ENCODE data around the gene FRAT1. TPM values are rescaled to one million over a fixed set of nuclear protein-coding genes. Genes with fewer than 3 reads are reported as not detected.

FRAT1 gene
- total RNA-seq, 1 experiment from 2014 or later, result 2.7 TPM

- no peaks in the 10 kb centered on the region for H3K27me3 ChIP-seq
- peaks cover 11% of the 10 kb centered on the region for H3K4me1 ChIP-seq
- DNase-seq, result no peak
- no peak overlapping the region for H3K27ac ChIP-seq
- no peaks in the 10 kb centered on the region for H3K9me3 ChIP-seq (replicated peaks)
- H3K36me3 ChIP-seq, result no peaks in the 10 kb centered on the region
- no peak overlapping the region for H3K4me3 ChIP-seq
These were observed 4.4 kb downstream of the FRAT1 start for GRCh38 chr10:97323501-97323900.

GRCh38 chr10:97325754-97326153 is 6.7 kb downstream of the FRAT1 start:
- H3K27ac ChIP-seq, result no peak overlapping the region
- H3K27me3 ChIP-seq, result no peaks in the 10 kb centered on the region
- no peaks in the 10 kb centered on the region for H3K36me3 ChIP-seq
- H3K9me3 ChIP-seq (replicated peaks), result no peaks in the 10 kb centered on the region
- no peak overlapping the region for H3K4me3 ChIP-seq
- DNase-seq, result no peak
- peaks cover 11% of the 10 kb centered on the region for H3K4me1 ChIP-seq

- H3K27ac ChIP-seq, result no peak overlapping the region
- H3K4me3 ChIP-seq, result no peak overlapping the region
- H3K4me1 ChIP-seq, result no peaks in the 10 kb centered on the region
- H3K27me3 ChIP-seq, result no peaks in the 10 kb centered on the region
- no peak for DNase-seq
- H3K36me3 ChIP-seq, result no peaks in the 10 kb centered on the region
- no peaks in the 10 kb centered on the region for H3K9me3 ChIP-seq (replicated peaks)
These were observed 8.6 kb downstream of the FRAT1 start for GRCh38 chr10:97327348-97328294.

DNA sequence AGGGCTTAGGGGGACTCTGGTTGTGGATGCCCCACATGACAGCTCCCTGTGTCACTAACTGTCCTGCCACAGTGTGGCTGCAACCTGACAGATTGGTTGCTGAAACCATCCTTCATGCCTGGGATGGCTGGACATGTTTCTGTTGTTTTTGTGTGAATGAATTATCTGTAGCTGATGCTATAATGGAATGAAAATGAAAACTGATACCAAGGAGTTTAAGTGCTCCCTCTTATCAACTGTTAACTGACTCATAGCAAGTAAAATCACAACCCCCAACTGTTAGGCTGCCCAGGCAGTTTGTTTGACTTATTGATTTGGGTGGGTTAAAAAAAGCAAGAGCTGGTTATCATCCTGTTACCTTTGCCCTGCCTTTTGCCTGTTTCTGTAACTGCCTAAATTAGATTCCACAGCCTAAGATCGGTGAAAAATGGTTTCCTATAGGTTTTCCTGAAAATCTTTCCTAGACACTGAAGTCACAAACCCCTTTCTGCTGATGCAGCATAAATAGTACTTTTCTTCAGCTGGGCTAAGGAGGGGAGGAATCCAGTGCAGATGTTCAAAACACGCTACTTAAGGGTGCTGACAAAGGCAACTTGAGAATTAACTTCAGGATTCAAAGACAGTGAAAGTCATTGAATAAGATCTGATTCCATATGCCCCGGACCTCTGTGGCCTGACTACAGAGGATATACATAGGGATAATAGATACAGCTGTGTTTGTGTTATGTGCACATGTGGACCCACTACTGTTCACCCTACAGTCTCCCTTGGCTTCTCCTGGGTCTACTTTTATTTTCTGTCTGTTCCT is 9.8 kb downstream of the FRAT1 start:
- Histone ChIP-seq H3K4me1 (no peaks in the 10 kb centered on the region), H3K27ac (no peak overlapping the region), H3K4me3 (no peak overlapping the region), H3K36me3 (no peaks in the 10 kb centered on the region), H3K27me3 (no peaks in the 10 kb centered on the region), H3K9me3 (replicated peaks) (no peaks in the 10 kb centered on the region)
- DNase-seq, result no peak

DNA sequence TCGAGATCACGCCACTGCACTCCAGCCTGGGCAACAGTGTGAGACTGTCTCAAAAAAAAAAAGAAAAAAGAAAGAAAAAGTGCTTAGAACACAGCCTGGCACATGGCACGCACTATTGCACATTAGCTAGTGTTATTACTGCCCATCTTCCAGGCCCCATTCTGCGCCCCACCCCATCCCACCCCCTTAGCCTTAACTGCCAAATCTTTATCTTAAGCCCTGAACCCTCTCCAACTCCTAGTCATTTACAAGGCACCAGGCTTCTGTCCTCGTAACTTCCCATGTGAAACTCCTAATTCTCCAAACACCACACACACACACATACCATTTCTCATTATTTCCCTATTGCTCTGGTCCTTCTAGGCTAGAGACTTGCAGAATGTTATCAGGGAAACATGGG is 10.7 kb downstream of the FRAT1 start:
- no peaks in the 10 kb centered on the region for H3K27me3 ChIP-seq
- H3K4me1 ChIP-seq, result no peaks in the 10 kb centered on the region
- DNase-seq, result no peak
- H3K36me3 ChIP-seq, result no peaks in the 10 kb centered on the region
- H3K27ac ChIP-seq, result no peak overlapping the region
- H3K4me3 ChIP-seq, result no peak overlapping the region
- H3K9me3 ChIP-seq (replicated peaks), result no peaks in the 10 kb centered on the region

- H3K27me3 ChIP-seq, result no peaks in the 10 kb centered on the region
- no peaks in the 10 kb centered on the region for H3K4me1 ChIP-seq
- no peak overlapping the region for H3K27ac ChIP-seq
- H3K4me3 ChIP-seq, result no peak overlapping the region
- no peak for DNase-seq
- no peaks in the 10 kb centered on the region for H3K9me3 ChIP-seq (replicated peaks)
- no peaks in the 10 kb centered on the region for H3K36me3 ChIP-seq
These were observed 12.2 kb downstream of the FRAT1 start for GRCh38 chr10:97331153-97331703.

GRCh38 chr10:97332591-97333350 is 13.7 kb downstream of the FRAT1 start:
- Histone ChIP-seq H3K27me3 (0 out of 2 replicates have a peak, but pooled peaks cover 3% of the 10 kb centered on the region), H3K4me3 (peak overlapping the region; percentile 95), H3K36me3 (no peaks in the 10 kb centered on the region), H3K27ac (peak overlapping the region; percentile 62), H3K9me3 (replicated peaks) (no peaks in the 10 kb centered on the region), H3K4me1 (peaks cover 7% of the 10 kb centered on the region)
- peak; percentile 58 to 71 for DNase-seq

- peak overlapping the region; percentile 62 for H3K27ac ChIP-seq
These were observed 14.2 kb downstream of the FRAT1 start for GRCh38 chr10:97333351-97333600.

GRCh38 chr10:97333601-97334369 is 14.7 kb downstream of the FRAT1 start:
- H3K9me3 ChIP-seq (replicated peaks), result no peaks in the 10 kb centered on the region
- H3K36me3 ChIP-seq, result no peaks in the 10 kb centered on the region
- peak overlapping the region; percentile 62 for H3K27ac ChIP-seq
- peak; percentile 55 to 68 for DNase-seq
- peak overlapping the region; percentile 95 for H3K4me3 ChIP-seq
- 0 out of 2 replicates have a peak, but pooled peaks cover 3% of the 10 kb centered on the region for H3K27me3 ChIP-seq
- peaks cover 7% of the 10 kb centered on the region for H3K4me1 ChIP-seq

More at GRCh38 chr10:97333351-97333600, 14.2 kb downstream of the FRAT1 start:
- DNase-seq, result peak in 1 of 2 experiments; percentile 56
- peak overlapping the region; percentile 95 for H3K4me3 ChIP-seq
- H3K36me3 ChIP-seq, result no peaks in the 10 kb centered on the region
- 0 out of 2 replicates have a peak, but pooled peaks cover 3% of the 10 kb centered on the region for H3K27me3 ChIP-seq
- H3K9me3 ChIP-seq (replicated peaks), result no peaks in the 10 kb centered on the region
- H3K4me1 ChIP-seq, result peaks cover 7% of the 10 kb centered on the region

GRCh38 chr10:97334370-97335175 is 15.5 kb downstream of the FRAT1 start, which contains the start of gene FRAT2:
Gene FRAT2 (minus strand): TSS chr10:97334729. CDS start chr10:97334572, 157 bp downstream.
- no peaks in the 10 kb centered on the region for H3K36me3 ChIP-seq
- peak within 1 kb of the TSS; percentile 95 for H3K4me3 ChIP-seq
- H3K27me3 ChIP-seq, result 0 out of 2 replicates have a peak, but pooled peaks cover 3% of the 10 kb centered on the region
- peaks cover 7% of the 10 kb centered on the region for H3K4me1 ChIP-seq
- peak; percentile 90 to 91 for DNase-seq
- no peaks in the 10 kb centered on the region for H3K9me3 ChIP-seq (replicated peaks)
- peak within 1 kb of the TSS; percentile 100 for H3K27ac ChIP-seq

DNA sequence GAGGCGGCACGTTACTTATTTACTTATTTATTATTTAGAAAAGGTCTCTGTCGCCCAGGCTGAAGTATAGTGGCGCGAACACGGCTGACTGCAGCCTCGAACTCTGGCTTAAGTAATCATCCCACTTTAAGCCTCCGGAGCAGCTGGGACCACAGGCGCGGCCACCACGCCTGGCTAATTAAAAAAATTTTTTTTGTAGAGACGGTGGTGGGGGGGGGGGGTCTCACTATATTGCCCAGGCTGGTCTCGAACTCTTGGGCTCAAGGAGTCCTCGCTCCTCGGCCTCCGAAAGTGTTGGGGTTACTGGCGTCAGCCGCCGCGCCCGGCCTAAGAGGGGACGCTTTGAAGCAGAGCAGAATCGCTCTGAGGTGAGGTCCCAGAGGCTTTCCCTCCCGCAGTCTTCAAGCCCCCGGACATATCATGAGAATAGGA is 16.1 kb downstream of the FRAT1 start:
- Histone ChIP-seq H3K27ac (peak overlapping the region; percentile 100), H3K4me3 (peak overlapping the region; percentile 95), H3K9me3 (replicated peaks) (no peaks in the 10 kb centered on the region), H3K4me1 (peaks cover 7% of the 10 kb centered on the region), H3K27me3 (0 out of 2 replicates have a peak, but pooled peaks cover 3% of the 10 kb centered on the region), H3K36me3 (no peaks in the 10 kb centered on the region)
- no peak for DNase-seq

DNA sequence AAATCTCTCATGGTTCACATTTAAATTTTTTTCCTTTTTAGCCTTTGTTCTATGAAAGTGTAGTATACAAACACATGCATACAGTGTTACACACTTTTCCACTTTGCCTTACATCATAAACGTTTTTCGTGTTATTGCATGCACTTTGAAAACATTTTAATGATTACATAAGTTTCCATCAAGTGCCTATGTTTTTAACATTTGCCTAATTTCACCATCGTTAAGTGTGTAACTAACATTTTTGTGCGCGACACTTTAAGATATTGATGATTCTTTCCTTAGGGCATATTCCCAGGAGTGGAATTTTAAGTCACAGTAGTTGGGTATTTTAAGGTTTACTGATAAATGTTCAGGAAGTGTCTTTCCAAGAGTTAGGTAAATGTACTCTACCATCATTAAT is 16.9 kb downstream of the FRAT1 start:
- Histone ChIP-seq H3K27me3 (0 out of 2 replicates have a peak, but pooled peaks cover 3% of the 10 kb centered on the region), H3K4me1 (peaks cover 7% of the 10 kb centered on the region), H3K9me3 (replicated peaks) (no peaks in the 10 kb centered on the region), H3K4me3 (no peak overlapping the region), H3K27ac (no peak overlapping the region), H3K36me3 (no peaks in the 10 kb centered on the region)
- DNase-seq, result no peak

GRCh38 chr10:97336446-97336845 is 17.4 kb downstream of the FRAT1 start:
- DNase-seq, result no peak

More at GRCh38 chr10:97336446-97336845, 17.4 kb downstream of the FRAT1 start:
- no peak overlapping the region for H3K4me3 ChIP-seq
- H3K27ac ChIP-seq, result no peak overlapping the region
- H3K36me3 ChIP-seq, result no peaks in the 10 kb centered on the region
- H3K9me3 ChIP-seq (replicated peaks), result no peaks in the 10 kb centered on the region
- peaks cover 7% of the 10 kb centered on the region for H3K4me1 ChIP-seq
- H3K27me3 ChIP-seq, result 0 out of 2 replicates have a peak, but pooled peaks cover 3% of the 10 kb centered on the region
